ENCODE data around the gene ZNF222. TPM values are rescaled to one million over a fixed set of nuclear protein-coding genes. Genes with fewer than 3 reads are reported as not detected.

Gene ZNF222
- total RNA-seq, 1 experiment from 2014 or later, result 5.4 TPM

GRCh38 chr19:44032001-44032610, 6.9 kb downstream of the ZNF222 start:
- Histone ChIP-seq H3K27me3 (ENCODE audit: insufficient read depth, low read length) (no peaks in the 10 kb centered on the region), H3K9ac (ENCODE audit: extremely low read depth, insufficient read length, low read length) (no peak overlapping the region), H4K5ac (ENCODE audit: insufficient read length, low read depth, low read length) (no peak overlapping the region), H3T11ph (ENCODE audit: low read length) (no peak overlapping the region), H4K20me1 (ENCODE audit: control insufficient read depth, insufficient read depth, insufficient read length) (no peaks in the 10 kb centered on the region), H2BK120ac (ENCODE audit: low read depth, low read length, poor library complexity, severe bottlenecking) (no peak overlapping the region), H4K8ac (replicated peaks; ENCODE audit: insufficient read length, low read depth, low read length) (no peak overlapping the region), H2BK20ac (ENCODE audit: low read depth, low read length, poor library complexity, severe bottlenecking) (no peak overlapping the region), H3K23ac (ENCODE audit: insufficient read length, low read depth, low read length) (no peak overlapping the region), H3K4me2 (ENCODE audit: insufficient read depth, insufficient read length, low read length) (no peak overlapping the region), H2BK15ac (ENCODE audit: low read depth, low read length) (no peak overlapping the region), H3K56ac (ENCODE audit: insufficient read length, low read depth, low read length) (no peak overlapping the region), H3K4ac (ENCODE audit: low read depth, low read length) (no peak overlapping the region), H3K9me3 (ENCODE audit: control insufficient read depth, low read depth, low read length) (peaks cover 41% of the 10 kb centered on the region), H3K14ac (ENCODE audit: insufficient read depth, low read length) (no peak overlapping the region), H3K79me2 (ENCODE audit: insufficient read depth, low read length) (no peaks in the 10 kb centered on the region), H3K79me1 (ENCODE audit: insufficient read depth, low read depth, low read length, poor library complexity, severe bottlenecking) (no peaks in the 10 kb centered on the region), H2BK5ac (ENCODE audit: insufficient read length, low read length) (no peak overlapping the region), H2AFZ (ENCODE audit: low read length) (no peak overlapping the region), H3K23me2 (ENCODE audit: insufficient read length, low read depth, low read length, poor library complexity, severe bottlenecking) (no peaks in the 10 kb centered on the region), H2BK12ac (ENCODE audit: insufficient read length, low read depth, low read length) (no peak overlapping the region), H3K4me1 (ENCODE audit: insufficient read depth, low read length) (no peaks in the 10 kb centered on the region), H4K91ac (ENCODE audit: insufficient read length, low read depth, low read length) (no peak overlapping the region), H3K18ac (ENCODE audit: insufficient read length, low read depth, low read length) (no peak overlapping the region), H2AK5ac (ENCODE audit: insufficient read length, low read length) (no peak overlapping the region), H3K27ac (ENCODE audit: insufficient read length, low read depth, low read length) (no peak overlapping the region)
- Mint-ChIP-seq H3K36me3 (ENCODE audit: insufficient read depth in 1 of 3, low read depth in 3 of 3) (peaks cover 64 to 70% (median 70%) of the 10 kb centered on the region in 3 experiments), H3K4me1 (no peaks in the 10 kb centered on the region), H3K27me3 (ENCODE audit: low read depth) (peaks cover 12% of the 10 kb centered on the region), H3K9me3 (peaks cover 65 to 83% of the 10 kb centered on the region in 2 experiments), H3K4me3 (no peak overlapping the region), H3K27ac (no peak overlapping the region)
- DNase-seq, result no peak
- no peak for TF ChIP-seq CTCF (conservative IDR thresholded peaks at IDR 0.05)
- WGBS (ENCODE audit: extremely low coverage, insufficient read length, low lambda C conversion rate), result no CpG with 5 or more reads among the region's 1 CpG

Measured in H9 (cell line).